Measurements from ENCODE around the gene ACADM.

DNA sequence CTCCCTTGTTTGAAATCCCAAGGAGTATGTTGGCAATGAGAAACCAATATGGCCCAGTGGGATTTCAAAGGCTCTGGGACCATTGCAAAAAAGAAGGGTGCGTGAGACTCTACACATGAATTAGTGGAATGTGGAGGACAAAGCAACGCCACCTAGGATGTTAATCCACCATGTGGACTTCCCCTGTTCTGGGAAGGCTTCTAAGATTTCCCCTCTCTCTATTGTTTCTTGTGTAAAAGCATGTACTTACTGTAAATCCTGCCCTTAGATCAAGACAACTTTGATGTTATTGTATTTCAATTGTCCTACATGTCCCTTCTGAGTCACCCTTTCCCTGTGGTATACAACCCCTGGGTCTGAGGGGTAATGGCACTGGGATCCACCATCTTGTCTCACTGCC is 4.7 kb upstream of the ACADM start:
- TF ChIP-seq, protein P1, sequence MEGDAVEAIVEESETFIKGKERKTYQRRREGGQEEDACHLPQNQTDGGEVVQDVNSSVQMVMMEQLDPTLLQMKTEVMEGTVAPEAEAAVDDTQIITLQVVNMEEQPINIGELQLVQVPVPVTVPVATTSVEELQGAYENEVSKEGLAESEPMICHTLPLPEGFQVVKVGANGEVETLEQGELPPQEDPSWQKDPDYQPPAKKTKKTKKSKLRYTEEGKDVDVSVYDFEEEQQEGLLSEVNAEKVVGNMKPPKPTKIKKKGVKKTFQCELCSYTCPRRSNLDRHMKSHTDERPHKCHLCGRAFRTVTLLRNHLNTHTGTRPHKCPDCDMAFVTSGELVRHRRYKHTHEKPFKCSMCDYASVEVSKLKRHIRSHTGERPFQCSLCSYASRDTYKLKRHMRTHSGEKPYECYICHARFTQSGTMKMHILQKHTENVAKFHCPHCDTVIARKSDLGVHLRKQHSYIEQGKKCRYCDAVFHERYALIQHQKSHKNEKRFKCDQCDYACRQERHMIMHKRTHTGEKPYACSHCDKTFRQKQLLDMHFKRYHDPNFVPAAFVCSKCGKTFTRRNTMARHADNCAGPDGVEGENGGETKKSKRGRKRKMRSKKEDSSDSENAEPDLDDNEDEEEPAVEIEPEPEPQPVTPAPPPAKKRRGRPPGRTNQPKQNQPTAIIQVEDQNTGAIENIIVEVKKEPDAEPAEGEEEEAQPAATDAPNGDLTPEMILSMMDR (IDR thresholded peaks at IDR 0.05), result no peak
- no peak for TF ChIP-seq KAT7 (CRISPR knock-in tag; IDR thresholded peaks at IDR 0.05; ENCODE audit: borderline replicate concordance)
- no peak for TF ChIP-seq ESRRA (CRISPR knock-in tag; IDR thresholded peaks at IDR 0.05; ENCODE audit: borderline replicate concordance)
- TF ChIP-seq, protein P2, sequence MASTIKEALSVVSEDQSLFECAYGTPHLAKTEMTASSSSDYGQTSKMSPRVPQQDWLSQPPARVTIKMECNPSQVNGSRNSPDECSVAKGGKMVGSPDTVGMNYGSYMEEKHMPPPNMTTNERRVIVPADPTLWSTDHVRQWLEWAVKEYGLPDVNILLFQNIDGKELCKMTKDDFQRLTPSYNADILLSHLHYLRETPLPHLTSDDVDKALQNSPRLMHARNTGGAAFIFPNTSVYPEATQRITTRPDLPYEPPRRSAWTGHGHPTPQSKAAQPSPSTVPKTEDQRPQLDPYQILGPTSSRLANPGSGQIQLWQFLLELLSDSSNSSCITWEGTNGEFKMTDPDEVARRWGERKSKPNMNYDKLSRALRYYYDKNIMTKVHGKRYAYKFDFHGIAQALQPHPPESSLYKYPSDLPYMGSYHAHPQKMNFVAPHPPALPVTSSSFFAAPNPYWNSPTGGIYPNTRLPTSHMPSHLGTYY (CRISPR knock-in tag; IDR thresholded peaks at IDR 0.05), result no peak
- TF ChIP-seq, protein P3, sequence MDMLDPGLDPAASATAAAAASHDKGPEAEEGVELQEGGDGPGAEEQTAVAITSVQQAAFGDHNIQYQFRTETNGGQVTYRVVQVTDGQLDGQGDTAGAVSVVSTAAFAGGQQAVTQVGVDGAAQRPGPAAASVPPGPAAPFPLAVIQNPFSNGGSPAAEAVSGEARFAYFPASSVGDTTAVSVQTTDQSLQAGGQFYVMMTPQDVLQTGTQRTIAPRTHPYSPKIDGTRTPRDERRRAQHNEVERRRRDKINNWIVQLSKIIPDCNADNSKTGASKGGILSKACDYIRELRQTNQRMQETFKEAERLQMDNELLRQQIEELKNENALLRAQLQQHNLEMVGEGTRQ (CRISPR knock-in tag; IDR thresholded peaks at IDR 0.05), result no peak
- TF ChIP-seq, protein P4, sequence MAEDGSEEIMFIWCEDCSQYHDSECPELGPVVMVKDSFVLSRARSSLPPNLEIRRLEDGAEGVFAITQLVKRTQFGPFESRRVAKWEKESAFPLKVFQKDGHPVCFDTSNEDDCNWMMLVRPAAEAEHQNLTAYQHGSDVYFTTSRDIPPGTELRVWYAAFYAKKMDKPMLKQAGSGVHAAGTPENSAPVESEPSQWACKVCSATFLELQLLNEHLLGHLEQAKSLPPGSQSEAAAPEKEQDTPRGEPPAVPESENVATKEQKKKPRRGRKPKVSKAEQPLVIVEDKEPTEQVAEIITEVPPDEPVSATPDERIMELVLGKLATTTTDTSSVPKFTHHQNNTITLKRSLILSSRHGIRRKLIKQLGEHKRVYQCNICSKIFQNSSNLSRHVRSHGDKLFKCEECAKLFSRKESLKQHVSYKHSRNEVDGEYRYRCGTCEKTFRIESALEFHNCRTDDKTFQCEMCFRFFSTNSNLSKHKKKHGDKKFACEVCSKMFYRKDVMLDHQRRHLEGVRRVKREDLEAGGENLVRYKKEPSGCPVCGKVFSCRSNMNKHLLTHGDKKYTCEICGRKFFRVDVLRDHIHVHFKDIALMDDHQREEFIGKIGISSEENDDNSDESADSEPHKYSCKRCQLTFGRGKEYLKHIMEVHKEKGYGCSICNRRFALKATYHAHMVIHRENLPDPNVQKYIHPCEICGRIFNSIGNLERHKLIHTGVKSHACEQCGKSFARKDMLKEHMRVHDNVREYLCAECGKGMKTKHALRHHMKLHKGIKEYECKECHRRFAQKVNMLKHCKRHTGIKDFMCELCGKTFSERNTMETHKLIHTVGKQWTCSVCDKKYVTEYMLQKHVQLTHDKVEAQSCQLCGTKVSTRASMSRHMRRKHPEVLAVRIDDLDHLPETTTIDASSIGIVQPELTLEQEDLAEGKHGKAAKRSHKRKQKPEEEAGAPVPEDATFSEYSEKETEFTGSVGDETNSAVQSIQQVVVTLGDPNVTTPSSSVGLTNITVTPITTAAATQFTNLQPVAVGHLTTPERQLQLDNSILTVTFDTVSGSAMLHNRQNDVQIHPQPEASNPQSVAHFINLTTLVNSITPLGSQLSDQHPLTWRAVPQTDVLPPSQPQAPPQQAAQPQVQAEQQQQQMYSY (CRISPR knock-in tag; IDR thresholded peaks at IDR 0.05), result no peak
- TF ChIP-seq, protein P5, sequence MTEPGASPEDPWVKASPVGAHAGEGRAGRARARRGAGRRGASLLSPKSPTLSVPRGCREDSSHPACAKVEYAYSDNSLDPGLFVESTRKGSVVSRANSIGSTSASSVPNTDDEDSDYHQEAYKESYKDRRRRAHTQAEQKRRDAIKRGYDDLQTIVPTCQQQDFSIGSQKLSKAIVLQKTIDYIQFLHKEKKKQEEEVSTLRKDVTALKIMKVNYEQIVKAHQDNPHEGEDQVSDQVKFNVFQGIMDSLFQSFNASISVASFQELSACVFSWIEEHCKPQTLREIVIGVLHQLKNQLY (CRISPR knock-in tag; IDR thresholded peaks at IDR 0.05), result no peak
- TF ChIP-seq, protein P6, sequence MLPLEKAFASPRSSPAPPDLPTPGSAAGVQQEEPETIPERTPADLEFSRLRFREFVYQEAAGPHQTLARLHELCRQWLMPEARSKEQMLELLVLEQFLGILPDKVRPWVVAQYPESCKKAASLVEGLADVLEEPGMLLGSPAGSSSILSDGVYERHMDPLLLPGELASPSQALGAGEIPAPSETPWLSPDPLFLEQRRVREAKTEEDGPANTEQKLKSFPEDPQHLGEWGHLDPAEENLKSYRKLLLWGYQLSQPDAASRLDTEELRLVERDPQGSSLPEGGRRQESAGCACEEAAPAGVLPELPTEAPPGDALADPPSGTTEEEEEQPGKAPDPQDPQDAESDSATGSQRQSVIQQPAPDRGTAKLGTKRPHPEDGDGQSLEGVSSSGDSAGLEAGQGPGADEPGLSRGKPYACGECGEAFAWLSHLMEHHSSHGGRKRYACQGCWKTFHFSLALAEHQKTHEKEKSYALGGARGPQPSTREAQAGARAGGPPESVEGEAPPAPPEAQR (CRISPR knock-in tag; IDR thresholded peaks at IDR 0.05), result no peak
- TF ChIP-seq NR2C2 (CRISPR knock-in tag; IDR thresholded peaks at IDR 0.05), result no peak
- TF ChIP-seq, protein P7, sequence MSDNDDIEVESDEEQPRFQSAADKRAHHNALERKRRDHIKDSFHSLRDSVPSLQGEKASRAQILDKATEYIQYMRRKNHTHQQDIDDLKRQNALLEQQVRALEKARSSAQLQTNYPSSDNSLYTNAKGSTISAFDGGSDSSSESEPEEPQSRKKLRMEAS (CRISPR knock-in tag; IDR thresholded peaks at IDR 0.05), result no peak
- no peak for TF ChIP-seq SP1 (CRISPR knock-in tag; conservative IDR thresholded peaks at IDR 0.05)

All from WTC11 (cell line).